ENCODE measurements around the gene ICA1.

Gene ICA1

GRCh38 chr7:8197994-8198698 lies 63.8 kb downstream of the ICA1 start:
- DNase-seq, result no peak

GRCh38 chr7:8192897-8193296 lies 69.1 kb downstream of the ICA1 start:
- peak; percentile 4 for DNase-seq

GRCh38 chr7:8190119-8190895 lies 71.7 kb downstream of the ICA1 start:
- DNase-seq, result peak; percentile 77

GRCh38 chr7:8189625-8190024 lies 72.3 kb downstream of the ICA1 start:
- DNase-seq, result no peak

- peak; percentile 52 for DNase-seq
Observed at GRCh38 chr7:8185926-8186683, 75.9 kb downstream of the ICA1 start.

GRCh38 chr7:8184221-8184620 lies 77.7 kb downstream of the ICA1 start:
- no peak for DNase-seq

- DNase-seq, result no peak
Observed at GRCh38 chr7:8179486-8179885, 82.5 kb downstream of the ICA1 start.

- peak; percentile 23 for DNase-seq
Observed at GRCh38 chr7:8178353-8178752, 83.6 kb downstream of the ICA1 start.

- peak; percentile 84 for DNase-seq
Observed at GRCh38 chr7:8177109-8177933, 84.6 kb downstream of the ICA1 start.

- DNase-seq, result peak; percentile 45
Observed at GRCh38 chr7:8176370-8177081, 85.4 kb downstream of the ICA1 start.

GRCh38 chr7:8175929-8176369 lies 86.0 kb downstream of the ICA1 start:
- DNase-seq, result no peak

GRCh38 chr7:8172372-8173354 lies 89.3 kb downstream of the ICA1 start:
- DNase-seq, result no peak

GRCh38 chr7:8169171-8169570 lies 92.8 kb downstream of the ICA1 start:
- no peak for DNase-seq

GRCh38 chr7:8168336-8168735 lies 93.6 kb downstream of the ICA1 start:
- no peak for DNase-seq

GRCh38 chr7:8165150-8165549 lies 96.8 kb downstream of the ICA1 start:
- DNase-seq, result no peak

- no peak for DNase-seq
Observed at GRCh38 chr7:8162181-8162580, 99.8 kb downstream of the ICA1 start.

- DNase-seq, result peak; percentile 88
Observed at GRCh38 chr7:8161364-8161828, 100.6 kb downstream of the ICA1 start.

- DNase-seq, result no peak
Observed at GRCh38 chr7:8160779-8161345, 101.1 kb downstream of the ICA1 start.

- DNase-seq, result no peak
Observed at GRCh38 chr7:8160250-8160649, 101.7 kb downstream of the ICA1 start.

GRCh38 chr7:8159595-8159994 lies 102.4 kb downstream of the ICA1 start:
- DNase-seq, result no peak

Data from OCI-M1 (cell line).